ENCODE results near the gene SCMH1.
"Not testable (repeated sequence)": the region's sequence is repeated elsewhere in the genome, so short reads cannot be mapped to it uniquely, and the experiment has no call there.

Gene SCMH1

GRCh38 chr1:41249319-41249718, 7.2 kb upstream of the SCMH1 start:
- no peak for DNase-seq (ENCODE audit: low read depth)

- no peak for DNase-seq (ENCODE audit: low read depth)
Observed at GRCh38 chr1:41246568-41246967, 4.5 kb upstream of the SCMH1 start.

- no peak for DNase-seq (ENCODE audit: low read depth)
Observed at GRCh38 chr1:41245659-41246058, 3.6 kb upstream of the SCMH1 start.

GRCh38 chr1:41243079-41243385, 926 bp upstream of the SCMH1 start:
- no peak for DNase-seq (ENCODE audit: low read depth)

GRCh38 chr1:41242342-41243078, 404 bp upstream of the SCMH1 start:
- DNase-seq (ENCODE audit: low read depth) = no peak

GRCh38 chr1:41241354-41241748, 755 bp downstream of the SCMH1 start:
- no peak for DNase-seq (ENCODE audit: low read depth)

- DNase-seq (ENCODE audit: low read depth) = no peak
Observed at GRCh38 chr1:41240781-41241353, 1.2 kb downstream of the SCMH1 start.

GRCh38 chr1:41239988-41240610, 2.0 kb downstream of the SCMH1 start:
- DNase-seq (ENCODE audit: low read depth) = no peak

- no peak for DNase-seq (ENCODE audit: low read depth)
Observed at GRCh38 chr1:41238311-41238988, 3.7 kb downstream of the SCMH1 start.

- DNase-seq (ENCODE audit: low read depth) = no peak
Observed at GRCh38 chr1:41236781-41237180, 5.3 kb downstream of the SCMH1 start.

GRCh38 chr1:41235893-41236292, 6.2 kb downstream of the SCMH1 start:
- DNase-seq (ENCODE audit: low read depth) = no peak

GRCh38 chr1:41233708-41234107, 8.4 kb downstream of the SCMH1 start:
- no peak for DNase-seq (ENCODE audit: low read depth)

GRCh38 chr1:41232305-41232704, 9.8 kb downstream of the SCMH1 start:
- no peak for DNase-seq (ENCODE audit: low read depth)

- no peak for DNase-seq (ENCODE audit: low read depth)
Observed at GRCh38 chr1:41230656-41231055, 11.4 kb downstream of the SCMH1 start.

GRCh38 chr1:41229219-41229618, 12.9 kb downstream of the SCMH1 start:
- DNase-seq (ENCODE audit: low read depth) = not testable (repeated sequence)

- no peak for DNase-seq (ENCODE audit: low read depth)
Observed at GRCh38 chr1:41226815-41227434, 15.2 kb downstream of the SCMH1 start.

- DNase-seq (ENCODE audit: low read depth) = no peak
Observed at GRCh38 chr1:41225495-41225894, 16.6 kb downstream of the SCMH1 start.

- no peak for DNase-seq (ENCODE audit: low read depth)
Observed at GRCh38 chr1:41222496-41222895, 19.6 kb downstream of the SCMH1 start.

- DNase-seq (ENCODE audit: low read depth) = no peak
Observed at GRCh38 chr1:41221995-41222394, 20.1 kb downstream of the SCMH1 start.

- DNase-seq (ENCODE audit: low read depth) = no peak
Observed at GRCh38 chr1:41218152-41218551, 24.0 kb downstream of the SCMH1 start.

GRCh38 chr1:41217441-41217840, 24.7 kb downstream of the SCMH1 start:
- no peak for DNase-seq (ENCODE audit: low read depth)

- no peak for DNase-seq (ENCODE audit: low read depth)
Observed at GRCh38 chr1:41215623-41216022, 26.5 kb downstream of the SCMH1 start.

GRCh38 chr1:41213341-41213740, 28.8 kb downstream of the SCMH1 start:
- no peak for DNase-seq (ENCODE audit: low read depth)
